HG02571 (cell line): ENCODE results near the gene ITIH4.

Source experiments
- ATAC-seq: cut with Tn5 transposase; IDR thresholded peaks from one replicate; pipeline ENCODE4 v1.9.1; 2021; ENCODE audit warnings: mild to moderate bottlenecking, moderate library complexity; ENCODE audit not compliant: unreplicated experiment

Gene ITIH4

GRCh38 chr3:52830535-52831258 lies at the start of gene ITIH4:
Gene ITIH4 (minus strand): TSS chr3:52830672. CDS start chr3:52830642, 30 bp downstream.
- no peak for ATAC-seq

GRCh38 chr3:52880047-52880446 lies 49.6 kb upstream of the ITIH4 start:
- no peak for ATAC-seq

- no peak for ATAC-seq
Measured at GRCh38 chr3:52879581-52879980, 49.1 kb upstream of the ITIH4 start.

GRCh38 chr3:52879090-52879489 lies 48.6 kb upstream of the ITIH4 start:
- ATAC-seq, result no peak

- no peak for ATAC-seq
Measured at GRCh38 chr3:52877085-52877484, 46.6 kb upstream of the ITIH4 start.

- no peak for ATAC-seq
Measured at GRCh38 chr3:52874864-52875587, 44.6 kb upstream of the ITIH4 start.

- no peak for ATAC-seq
Measured at GRCh38 chr3:52874160-52874701, 43.8 kb upstream of the ITIH4 start.

- no peak for ATAC-seq
Measured at GRCh38 chr3:52873433-52874159, 43.1 kb upstream of the ITIH4 start.

- ATAC-seq, result no peak
Measured at GRCh38 chr3:52872245-52872644, 41.8 kb upstream of the ITIH4 start.

- ATAC-seq, result no peak
Measured at GRCh38 chr3:52871761-52872160, 41.3 kb upstream of the ITIH4 start.

GRCh38 chr3:52870471-52870870 lies 40.0 kb upstream of the ITIH4 start:
- ATAC-seq, result no peak

- no peak for ATAC-seq
Measured at GRCh38 chr3:52866427-52866826, 36.0 kb upstream of the ITIH4 start.

GRCh38 chr3:52865994-52866393 lies 35.5 kb upstream of the ITIH4 start:
- ATAC-seq, result no peak

- no peak for ATAC-seq
Measured at GRCh38 chr3:52860424-52860768, 29.9 kb upstream of the ITIH4 start.

- no peak for ATAC-seq
Measured at GRCh38 chr3:52859686-52860423, 29.4 kb upstream of the ITIH4 start.

- no peak for ATAC-seq
Measured at GRCh38 chr3:52857864-52858263, 27.4 kb upstream of the ITIH4 start.

GRCh38 chr3:52857133-52857532 lies 26.7 kb upstream of the ITIH4 start:
- no peak for ATAC-seq

- ATAC-seq, result no peak
Measured at GRCh38 chr3:52856666-52857065, 26.2 kb upstream of the ITIH4 start.

- ATAC-seq, result no peak
Measured at GRCh38 chr3:52854013-52854412, 23.5 kb upstream of the ITIH4 start.

GRCh38 chr3:52852419-52852818 lies 21.9 kb upstream of the ITIH4 start:
- no peak for ATAC-seq

GRCh38 chr3:52851348-52851747 lies 20.9 kb upstream of the ITIH4 start:
- no peak for ATAC-seq
